Activated CD4-positive, alpha-beta T cell treated with anti-CD3 and anti-CD28 coated beads, Interleukin-2, amount 10 ng/mL, durations not matched to agents 24 days and 14 days (primary cell): ENCODE results near the gene UTP14A. TPM values are rescaled to one million over a fixed set of nuclear protein-coding genes. Genes with fewer than 3 reads are reported as not detected.
A peak's percentile ranks its signal among the peaks of the same experiment; 100 is the strongest.

ENCODE experiments used
- DNase-seq: peaks from one replicate; pipeline ENCODE4 v3.0.0; 2022
- H3K27ac Mint-ChIP-seq: one replicate; pipeline ENCODE4 v1.8.0; 2022; ENCODE audit warnings: mild to moderate bottlenecking, mixed read lengths
- H3K27me3 Mint-ChIP-seq: one replicate; pipeline ENCODE4 v1.8.0; 2022; ENCODE audit warnings: mixed read lengths
- H3K36me3 Mint-ChIP-seq: one replicate; pipeline ENCODE4 v1.8.0; 2022; ENCODE audit warnings: low read depth, mild to moderate bottlenecking, mixed read lengths
- H3K4me1 Mint-ChIP-seq: one replicate; pipeline ENCODE4 v1.8.0; 2021; ENCODE audit warnings: mixed read lengths
- H3K4me3 Mint-ChIP-seq: one replicate; pipeline ENCODE4 v1.8.0; 2022; ENCODE audit warnings: mild to moderate bottlenecking, moderate library complexity, mixed read lengths
- H3K9me3 Mint-ChIP-seq: one replicate; pipeline ENCODE4 v1.8.0; 2021; ENCODE audit warnings: mixed read lengths
- intact Hi-C: fragments of 100-400 bp; cut with micrococcal nuclease; formaldehyde crosslinking; loops from one replicate; pipeline ENCODE4 v1.15.1; 2023
- total RNA-seq: library from RNA; stranded (reverse); gene quantifications from 2 replicates; pipeline ENCODE4 v1.2.3, GENCODE V29; 2022

UTP14A gene
- total RNA-seq, 1 donor from 2014 or later, result 57.9 TPM

- intact Hi-C loops, result loop anchor here (1.0 to 2.0 kb wide), 3 partner anchors 21 to 128 kb away; partner anchors contain the start of gene BCORL1
- peaks cover 4% of the 10 kb centered on the region for H3K4me1 Mint-ChIP-seq
- H3K4me3 Mint-ChIP-seq, result peak overlapping the region; percentile 79
- H3K9me3 Mint-ChIP-seq, result no peaks in the 10 kb centered on the region
- H3K36me3 Mint-ChIP-seq, result peaks cover 9% of the 10 kb centered on the region
- H3K27ac Mint-ChIP-seq, result no peak overlapping the region
- peak; percentile 91 for DNase-seq
- H3K27me3 Mint-ChIP-seq, result peaks cover 21% of the 10 kb centered on the region
Measured at GRCh38 chrX:129932016-129932820, 26.3 kb downstream of the UTP14A start.

- Mint-ChIP-seq H3K4me1 (peaks cover 4% of the 10 kb centered on the region), H3K9me3 (no peaks in the 10 kb centered on the region), H3K27me3 (peaks cover 22% of the 10 kb centered on the region), H3K36me3 (peaks cover 8% of the 10 kb centered on the region), H3K27ac (no peak overlapping the region), H3K4me3 (peak overlapping the region; percentile 66)
- intact Hi-C loops, result loop anchor here (1.0 to 2.0 kb wide), 3 partner anchors 20 to 127 kb away; partner anchors contain the start of gene BCORL1
- DNase-seq, result peak; percentile 67
Measured at GRCh38 chrX:129932821-129933321, 26.9 kb downstream of the UTP14A start.

GRCh38 chrX:129933700-129934099, 27.7 kb downstream of the UTP14A start:
- Mint-ChIP-seq H3K9me3 (no peaks in the 10 kb centered on the region), H3K4me1 (peaks cover 9% of the 10 kb centered on the region), H3K36me3 (peaks cover 8% of the 10 kb centered on the region), H3K27ac (no peak overlapping the region), H3K27me3 (peaks cover 29% of the 10 kb centered on the region), H3K4me3 (peak overlapping the region; percentile 70)
- no peak for DNase-seq
- intact Hi-C loops, result loop anchor here (2.0 kb wide), 1 partner anchor 19 kb away; no protein-coding TSS in a partner anchor

GRCh38 chrX:129934461-129934860, 28.5 kb downstream of the UTP14A start:
- Mint-ChIP-seq H3K36me3 (peaks cover 1% of the 10 kb centered on the region), H3K9me3 (no peaks in the 10 kb centered on the region), H3K4me1 (peaks cover 9% of the 10 kb centered on the region), H3K27ac (no peak overlapping the region), H3K4me3 (no peak overlapping the region), H3K27me3 (peaks cover 33% of the 10 kb centered on the region)
- intact Hi-C loops, result no loop called here
- DNase-seq, result no peak

- intact Hi-C loops, result no loop called here
- H3K9me3 Mint-ChIP-seq, result no peaks in the 10 kb centered on the region
- H3K4me3 Mint-ChIP-seq, result no peak overlapping the region
- peaks cover 9% of the 10 kb centered on the region for H3K4me1 Mint-ChIP-seq
- H3K27me3 Mint-ChIP-seq, result peaks cover 33% of the 10 kb centered on the region
- peak; percentile 55 for DNase-seq
- H3K27ac Mint-ChIP-seq, result no peak overlapping the region
- H3K36me3 Mint-ChIP-seq, result peaks cover 1% of the 10 kb centered on the region
Measured at GRCh38 chrX:129934952-129935351, 29.0 kb downstream of the UTP14A start.

GRCh38 chrX:129938081-129938480, 32.1 kb downstream of the UTP14A start:
- no peak for DNase-seq
- H3K9me3 Mint-ChIP-seq, result no peaks in the 10 kb centered on the region
- H3K27ac Mint-ChIP-seq, result no peak overlapping the region
- peaks cover 37% of the 10 kb centered on the region for H3K27me3 Mint-ChIP-seq
- H3K4me3 Mint-ChIP-seq, result no peak overlapping the region
- intact Hi-C loops, result no loop called here
- peaks cover 1% of the 10 kb centered on the region for H3K36me3 Mint-ChIP-seq
- peaks cover 8% of the 10 kb centered on the region for H3K4me1 Mint-ChIP-seq

- intact Hi-C loops, result no loop called here
- H3K36me3 Mint-ChIP-seq, result no peaks in the 10 kb centered on the region
- peaks cover 23% of the 10 kb centered on the region for H3K27me3 Mint-ChIP-seq
Measured at GRCh38 chrX:129939986-129940385, 34.0 kb downstream of the UTP14A start.

GRCh38 chrX:129940721-129941120, 34.8 kb downstream of the UTP14A start:
- Mint-ChIP-seq H3K27ac (no peak overlapping the region), H3K36me3 (no peaks in the 10 kb centered on the region), H3K4me1 (peaks cover 8% of the 10 kb centered on the region), H3K27me3 (peaks cover 23% of the 10 kb centered on the region), H3K9me3 (no peaks in the 10 kb centered on the region), H3K4me3 (no peak overlapping the region)
- intact Hi-C loops, result no loop called here
- DNase-seq, result no peak

More at GRCh38 chrX:129939986-129940385, 34.0 kb downstream of the UTP14A start:
- Mint-ChIP-seq H3K4me3 (no peak overlapping the region), H3K9me3 (no peaks in the 10 kb centered on the region), H3K4me1 (peaks cover 8% of the 10 kb centered on the region), H3K27ac (no peak overlapping the region)
- DNase-seq, result no peak

- Mint-ChIP-seq H3K27me3 (peaks cover 5% of the 10 kb centered on the region), H3K4me3 (no peak overlapping the region), H3K27ac (no peak overlapping the region), H3K9me3 (no peaks in the 10 kb centered on the region), H3K36me3 (no peaks in the 10 kb centered on the region), H3K4me1 (peaks cover 3% of the 10 kb centered on the region)
- no peak for DNase-seq
- intact Hi-C loops, result no loop called here
Measured at GRCh38 chrX:129945131-129945530, 39.2 kb downstream of the UTP14A start.

GRCh38 chrX:129953334-129953648, 47.3 kb downstream of the UTP14A start:
- no peak for DNase-seq
- Mint-ChIP-seq H3K27ac (no peak overlapping the region), H3K4me1 (peaks cover 16% of the 10 kb centered on the region), H3K4me3 (peak overlapping the region; percentile 88), H3K9me3 (no peaks in the 10 kb centered on the region), H3K36me3 (peaks cover 2% of the 10 kb centered on the region), H3K27me3 (peaks cover 12% of the 10 kb centered on the region)
- intact Hi-C loops, result loop anchor here (2.0 kb wide), 1 partner anchor 20 kb away; no protein-coding TSS in a partner anchor

GRCh38 chrX:129953881-129954280, 47.9 kb downstream of the UTP14A start:
- Mint-ChIP-seq H3K9me3 (no peaks in the 10 kb centered on the region), H3K27ac (no peak overlapping the region), H3K4me3 (peak overlapping the region; percentile 88), H3K36me3 (peaks cover 2% of the 10 kb centered on the region), H3K27me3 (peaks cover 12% of the 10 kb centered on the region), H3K4me1 (peaks cover 16% of the 10 kb centered on the region)
- DNase-seq, result no peak
- intact Hi-C loops, result loop anchor here (2.0 kb wide), 1 partner anchor 21 kb away; no protein-coding TSS in a partner anchor

- no peak for DNase-seq
- Mint-ChIP-seq H3K27me3 (peaks cover 11% of the 10 kb centered on the region), H3K4me3 (no peak overlapping the region), H3K9me3 (no peaks in the 10 kb centered on the region), H3K27ac (no peak overlapping the region), H3K36me3 (peaks cover 2% of the 10 kb centered on the region), H3K4me1 (peaks cover 18% of the 10 kb centered on the region)
- intact Hi-C loops, result no loop called here
Measured at GRCh38 chrX:129954804-129955203, 48.8 kb downstream of the UTP14A start.

GRCh38 chrX:129955682-129956081, 49.7 kb downstream of the UTP14A start:
- peaks cover 2% of the 10 kb centered on the region for H3K36me3 Mint-ChIP-seq
- DNase-seq, result no peak
- H3K4me1 Mint-ChIP-seq, result peaks cover 21% of the 10 kb centered on the region
- H3K27me3 Mint-ChIP-seq, result peaks cover 9% of the 10 kb centered on the region
- no peak overlapping the region for H3K4me3 Mint-ChIP-seq
- intact Hi-C loops, result no loop called here
- peak overlapping the region; percentile 62 for H3K27ac Mint-ChIP-seq
- H3K9me3 Mint-ChIP-seq, result no peaks in the 10 kb centered on the region

- Mint-ChIP-seq H3K9me3 (no peaks in the 10 kb centered on the region), H3K4me1 (peaks cover 21% of the 10 kb centered on the region), H3K4me3 (peak overlapping the region; percentile 30), H3K27ac (peak overlapping the region; percentile 40), H3K27me3 (peaks cover 9% of the 10 kb centered on the region), H3K36me3 (peaks cover 2% of the 10 kb centered on the region)
- no peak for DNase-seq
- intact Hi-C loops, result no loop called here
Measured at GRCh38 chrX:129956145-129956544, 50.2 kb downstream of the UTP14A start.
